Stomach (tissue), 4 donors: ENCODE results near the gene BMP7.

Source experiments
- CTCF ChIP-seq, 7 experiments: fragments of 450-650 bp in 4 of 7; fragments of 200-600 bp in 3 of 7; sonication (generic) in 3 of 7; IDR thresholded peaks; one replicate each; pipeline ENCODE4 v1.5.1; 2016 to 2019; ENCODE audit warnings: antibody characterized with exemption in 7 of 7, control low read depth in 2 of 7, mild to moderate bottlenecking in 1 of 7
- EP300 ChIP-seq: sonication (generic); formaldehyde crosslinking; IDR thresholded peaks from one replicate; pipeline ENCODE4 v1.6.1; 2017; ENCODE audit warnings: antibody characterized with exemption
- POLR2A ChIP-seq, 4 donors: fragments of 450-650 bp; IDR thresholded peaks; one replicate each; pipeline ENCODE4 v1.6.1; 2016; ENCODE audit warnings: antibody characterized with exemption in 4 of 4, control low read depth in 2 of 4, mild to moderate bottlenecking in 1 of 4, moderate library complexity in 1 of 4

DNA sequence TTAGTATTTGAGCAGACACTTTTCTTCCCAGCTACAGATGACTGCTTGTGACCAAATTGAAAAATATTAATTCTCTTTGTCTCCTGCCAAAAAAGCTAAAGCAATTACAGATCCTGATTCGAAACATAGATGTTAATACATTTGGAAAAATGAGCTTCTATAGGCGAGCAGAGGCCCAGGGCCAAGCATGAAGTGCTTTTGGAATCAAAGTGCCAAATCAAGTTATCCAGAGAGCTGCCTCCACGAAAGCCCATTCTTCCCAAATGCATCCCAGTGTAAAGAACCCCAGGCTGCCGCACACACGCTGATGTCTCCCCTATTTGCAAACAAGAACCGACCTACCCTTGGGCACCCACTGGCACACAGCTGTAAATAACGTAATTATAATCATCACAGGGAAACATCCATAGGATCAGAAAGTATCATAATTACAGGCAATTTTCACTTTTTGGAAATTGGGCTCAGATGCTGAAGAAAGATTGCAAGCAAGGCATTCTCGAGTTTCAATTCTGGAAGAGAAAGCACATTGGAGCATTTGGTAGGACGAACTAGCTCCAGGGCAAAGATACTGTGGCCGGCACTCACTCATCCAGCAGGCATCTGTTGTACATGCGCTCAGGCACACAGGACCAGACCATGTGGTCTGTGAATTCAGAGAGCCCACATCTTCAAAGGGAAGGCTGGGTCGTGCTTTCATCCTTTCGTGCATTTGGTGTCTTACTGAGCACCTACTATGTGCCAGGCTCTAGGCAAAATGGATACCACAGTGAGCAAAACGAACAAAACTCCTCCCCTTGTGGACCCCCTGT lies 45.9 kb downstream of the BMP7 start:
- TF ChIP-seq CTCF (IDR thresholded peaks at IDR 0.05) = no peak
- TF ChIP-seq POLR2A (IDR thresholded peaks at IDR 0.05) = no peak
- no peak for TF ChIP-seq EP300
